Measurements from ENCODE around the gene ALOX15B. TPM values are rescaled to one million over a fixed set of nuclear protein-coding genes. Genes with fewer than 3 reads are reported as not detected.

ALOX15B gene
- 0.50 and 0.83 TPM in 2 replicates for total RNA-seq

DNA sequence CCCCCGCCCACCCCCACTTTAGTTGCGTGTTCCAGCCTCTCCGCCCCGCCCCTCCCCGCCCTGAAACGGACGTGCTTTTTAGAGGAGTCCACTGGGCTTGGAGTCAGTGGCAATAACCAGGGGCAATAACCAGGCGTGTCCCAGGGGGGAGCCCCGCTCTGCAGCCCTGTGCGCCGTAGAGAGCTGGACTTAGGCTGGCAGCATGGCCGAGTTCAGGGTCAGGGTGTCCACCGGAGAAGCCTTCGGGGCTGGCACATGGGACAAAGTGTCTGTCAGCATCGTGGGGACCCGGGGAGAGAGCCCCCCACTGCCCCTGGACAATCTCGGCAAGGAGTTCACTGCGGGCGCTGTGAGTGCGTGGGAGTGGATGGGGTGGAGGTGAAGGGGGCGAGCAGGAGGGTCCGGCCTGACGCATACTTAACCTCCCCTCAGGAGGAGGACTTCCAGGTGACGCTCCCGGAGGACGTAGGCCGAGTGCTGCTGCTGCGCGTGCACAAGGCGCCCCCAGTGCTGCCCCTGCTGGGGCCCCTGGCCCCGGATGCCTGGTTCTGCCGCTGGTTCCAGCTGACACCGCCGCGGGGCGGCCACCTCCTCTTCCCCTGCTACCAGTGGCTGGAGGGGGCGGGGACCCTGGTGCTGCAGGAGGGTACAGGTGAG is at the start of gene ALOX15B:
TSS of gene ALOX15B (plus strand) at position 106 of the 657 bp plus-strand sequence. CDS start at position 203, 97 bp downstream.

DNA sequence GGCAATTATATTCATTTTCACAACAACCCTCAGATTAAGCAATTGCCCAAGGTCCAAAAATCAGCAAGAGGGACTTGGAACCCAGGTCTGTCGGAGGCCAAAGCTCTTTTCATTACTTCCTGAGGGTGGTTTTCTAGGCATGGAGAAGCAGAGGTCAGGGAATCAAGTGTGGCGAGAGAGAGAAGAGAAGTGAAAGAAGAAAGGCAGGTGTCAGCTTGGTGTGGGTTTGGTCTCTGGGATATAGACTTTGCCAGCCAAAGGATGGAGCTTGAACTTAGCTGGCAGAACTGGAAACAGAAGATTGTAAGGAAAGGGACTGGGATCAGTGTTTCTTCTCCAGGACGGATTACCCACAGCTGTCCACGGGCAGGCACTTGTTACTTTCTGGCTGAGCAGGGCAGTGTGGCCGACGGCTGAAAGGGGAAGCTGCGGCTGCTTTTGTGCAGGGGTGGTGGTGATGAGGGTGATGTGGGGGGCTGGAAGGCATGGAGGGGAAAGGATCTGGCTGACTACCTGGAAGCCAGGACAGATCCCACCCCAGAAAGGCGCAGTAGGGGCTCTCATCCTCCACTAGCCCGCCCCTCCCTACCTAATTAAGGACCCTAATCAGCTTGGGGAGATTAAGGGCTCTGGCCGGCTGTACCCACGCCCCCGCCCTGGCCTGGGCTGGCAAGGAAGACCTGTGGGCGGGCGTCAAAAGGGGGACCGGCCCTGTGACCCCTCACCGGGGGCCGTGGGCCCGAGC is 36.7 kb upstream of the ALOX15B start, which contains the start of gene GUCY2D:
TSS of gene GUCY2D (plus strand) at position 640 of the 745 bp plus-strand sequence. CDS start 433 bp downstream, outside the sequence.

GRCh38 chr17:8087075-8087951 is 48.5 kb downstream of the ALOX15B start, which contains the start of gene ALOX12B:
ALOX12B (minus strand) TSS chr17:8087716; CDS start chr17:8087442, 274 bp downstream.

Other genes starting within 250 kb of the ALOX15B start
- 8.2 and 9.7 TPM in 2 replicates for gene KDM6B, start 204.8 kb upstream of the ALOX15B start, total RNA-seq
- gene TMEM88, start 184.0 kb upstream of the ALOX15B start, total RNA-seq = 1.5 TPM in 1 of 2 replicates, not detected in the other
- 52.0 and 64.5 TPM in 2 replicates for gene NAA38, start 181.5 kb upstream of the ALOX15B start, total RNA-seq
- gene CYB5D1, start 181.1 kb upstream of the ALOX15B start, total RNA-seq = 7.6 and 8.1 TPM in 2 replicates
- 56.3 and 66.2 TPM in 2 replicates for gene CHD3, start 150.3 kb upstream of the ALOX15B start, total RNA-seq
- gene RNF227, start 122.8 kb upstream of the ALOX15B start, total RNA-seq = 1.1 and 2.6 TPM in 2 replicates
- 0.44 and 1.9 TPM in 2 replicates for gene KCNAB3, start 109.2 kb upstream of the ALOX15B start, total RNA-seq
- 48.2 and 48.4 TPM in 2 replicates for gene TRAPPC1, start 107.1 kb upstream of the ALOX15B start, total RNA-seq
- gene CNTROB, start 106.9 kb upstream of the ALOX15B start, total RNA-seq = 9.9 and 12.3 TPM in 2 replicates
- gene GUCY2D, start 36.4 kb upstream of the ALOX15B start, total RNA-seq = not detected in 2 replicates
- not detected in 2 replicates for gene ALOX12B, start 48.7 kb downstream of the ALOX15B start, total RNA-seq
- not detected in 2 replicates for gene ALOXE3, start 79.5 kb downstream of the ALOX15B start, total RNA-seq
- gene HES7, start 85.0 kb downstream of the ALOX15B start, total RNA-seq = not detected in 2 replicates
- gene PER1, start 113.3 kb downstream of the ALOX15B start, total RNA-seq = 36.7 and 48.5 TPM in 2 replicates
- 5.6 and 7.8 TPM in 2 replicates for gene VAMP2, start 123.9 kb downstream of the ALOX15B start, total RNA-seq
- 12.4 and 22.3 TPM in 2 replicates for gene TMEM107, start 137.3 kb downstream of the ALOX15B start, total RNA-seq
- 5.5 and 7.9 TPM in 2 replicates for gene BORCS6, start 151.1 kb downstream of the ALOX15B start, total RNA-seq
- 1.5 and 1.6 TPM in 2 replicates for gene AURKB, start 171.5 kb downstream of the ALOX15B start, total RNA-seq
- gene CTC1, start 209.0 kb downstream of the ALOX15B start, total RNA-seq = 3.6 and 8.3 TPM in 2 replicates
- gene PFAS, start 210.2 kb downstream of the ALOX15B start, total RNA-seq = 12.5 and 13.7 TPM in 2 replicates
- gene RANGRF, start 249.6 kb downstream of the ALOX15B start, total RNA-seq = 11.8 and 17.4 TPM in 2 replicates